ENCODE results near the gene ZMIZ2.

Gene ZMIZ2

DNA sequence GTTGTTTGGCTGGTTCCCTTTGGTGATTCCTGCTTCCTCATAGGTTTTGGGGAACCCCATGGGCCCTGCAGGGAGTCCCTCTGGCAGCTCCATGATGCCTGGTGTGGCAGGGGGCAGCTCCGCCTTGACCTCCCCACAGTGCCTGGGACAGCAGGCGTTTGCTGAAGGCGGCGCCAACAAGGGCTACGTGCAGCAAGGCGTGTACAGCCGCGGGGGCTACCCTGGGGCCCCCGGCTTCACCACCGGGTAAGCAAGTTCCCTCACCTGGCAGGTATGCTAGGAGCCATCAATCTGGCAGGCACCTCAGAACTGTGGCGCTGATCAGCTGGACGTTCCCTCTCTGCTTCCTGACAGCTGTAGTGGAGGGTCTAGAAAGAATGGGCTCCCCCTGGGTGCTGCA lies 8.3 kb downstream of the ZMIZ2 start:
- no peak for DNase-seq

DNA sequence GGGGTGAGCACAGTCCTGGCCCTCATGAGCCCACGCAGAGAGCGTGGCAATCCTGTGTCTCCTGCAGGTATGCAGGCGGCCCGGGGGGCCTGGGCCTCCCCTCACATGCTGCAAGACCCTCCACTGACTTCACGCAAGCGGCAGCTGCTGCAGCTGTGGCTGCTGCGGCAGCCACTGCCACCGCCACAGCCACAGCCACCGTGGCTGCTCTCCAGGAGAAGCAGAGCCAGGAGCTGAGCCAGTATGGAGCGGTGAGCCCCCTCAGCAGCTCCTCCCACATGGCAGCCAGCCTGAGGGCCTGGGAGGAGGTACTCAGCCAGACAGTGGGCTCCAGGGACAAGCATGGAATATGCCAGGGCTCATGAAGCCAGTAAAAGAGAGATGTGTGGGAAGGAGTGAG lies 8.7 kb downstream of the ZMIZ2 start:
- DNase-seq: no peak

DNA sequence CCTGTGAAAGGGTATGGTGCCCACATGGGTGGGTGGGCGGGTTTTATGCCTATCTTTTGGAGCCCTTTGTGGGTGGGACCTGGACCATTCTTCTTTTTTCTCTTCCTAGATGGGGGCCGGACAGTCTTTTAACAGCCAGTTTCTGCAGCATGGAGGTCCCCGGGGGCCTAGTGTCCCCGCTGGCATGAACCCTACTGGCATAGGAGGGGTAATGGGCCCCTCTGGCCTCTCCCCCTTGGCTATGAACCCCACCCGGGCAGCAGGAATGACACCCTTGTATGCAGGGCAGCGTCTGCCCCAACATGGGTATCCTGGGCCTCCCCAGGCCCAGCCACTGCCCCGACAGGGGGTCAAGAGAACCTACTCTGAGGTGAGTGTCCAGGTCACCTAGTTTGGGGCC lies 9.1 kb downstream of the ZMIZ2 start:
- no peak for DNase-seq

DNA sequence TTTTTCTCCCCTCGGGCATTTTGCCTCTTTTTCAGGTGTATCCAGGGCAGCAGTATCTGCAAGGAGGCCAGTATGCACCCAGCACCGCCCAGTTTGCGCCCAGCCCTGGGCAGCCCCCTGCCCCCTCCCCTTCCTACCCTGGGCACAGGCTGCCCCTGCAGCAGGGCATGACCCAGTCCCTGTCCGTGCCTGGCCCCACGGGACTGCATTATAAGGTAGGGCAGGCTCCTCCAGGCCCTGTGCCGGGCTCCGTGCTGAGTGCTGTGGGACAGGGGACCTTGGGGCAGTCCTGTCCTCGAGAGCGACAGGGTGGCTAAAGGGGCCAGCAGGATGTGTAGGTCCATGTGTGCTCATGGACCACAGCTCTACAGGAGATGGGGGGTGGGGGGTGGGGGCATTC lies 10.6 kb downstream of the ZMIZ2 start:
- no peak for DNase-seq

GRCh38 chr7:44760034-44760580 lies 11.5 kb downstream of the ZMIZ2 start:
- DNase-seq: no peak

GRCh38 chr7:44761207-44762161 lies 12.8 kb downstream of the ZMIZ2 start:
- DNase-seq: no peak

DNA sequence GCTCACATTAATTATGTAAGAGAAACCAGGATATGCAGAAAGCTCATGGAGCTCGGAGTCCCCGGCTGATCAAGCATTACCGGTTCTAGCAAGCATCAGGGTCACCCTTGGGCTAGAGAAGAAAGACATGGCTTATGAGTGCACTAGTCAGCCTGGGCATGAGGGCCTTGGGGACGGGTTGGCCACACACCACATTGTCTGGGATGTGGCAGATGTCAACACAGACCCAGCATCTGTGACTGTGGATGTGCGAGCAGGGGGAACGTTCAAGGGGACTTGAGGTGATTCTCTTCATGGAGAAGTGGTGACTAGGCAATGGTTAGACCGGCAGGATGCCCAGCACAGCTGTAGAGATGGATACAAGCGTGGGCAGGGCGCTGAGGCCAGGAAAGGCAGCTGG lies 13.7 kb downstream of the ZMIZ2 start:
- DNase-seq: no peak

- no peak for DNase-seq
Measured at GRCh38 chr7:44762726-44763522, 14.3 kb downstream of the ZMIZ2 start.

- no peak for DNase-seq
Measured at GRCh38 chr7:44764081-44764480, 15.4 kb downstream of the ZMIZ2 start.

DNA sequence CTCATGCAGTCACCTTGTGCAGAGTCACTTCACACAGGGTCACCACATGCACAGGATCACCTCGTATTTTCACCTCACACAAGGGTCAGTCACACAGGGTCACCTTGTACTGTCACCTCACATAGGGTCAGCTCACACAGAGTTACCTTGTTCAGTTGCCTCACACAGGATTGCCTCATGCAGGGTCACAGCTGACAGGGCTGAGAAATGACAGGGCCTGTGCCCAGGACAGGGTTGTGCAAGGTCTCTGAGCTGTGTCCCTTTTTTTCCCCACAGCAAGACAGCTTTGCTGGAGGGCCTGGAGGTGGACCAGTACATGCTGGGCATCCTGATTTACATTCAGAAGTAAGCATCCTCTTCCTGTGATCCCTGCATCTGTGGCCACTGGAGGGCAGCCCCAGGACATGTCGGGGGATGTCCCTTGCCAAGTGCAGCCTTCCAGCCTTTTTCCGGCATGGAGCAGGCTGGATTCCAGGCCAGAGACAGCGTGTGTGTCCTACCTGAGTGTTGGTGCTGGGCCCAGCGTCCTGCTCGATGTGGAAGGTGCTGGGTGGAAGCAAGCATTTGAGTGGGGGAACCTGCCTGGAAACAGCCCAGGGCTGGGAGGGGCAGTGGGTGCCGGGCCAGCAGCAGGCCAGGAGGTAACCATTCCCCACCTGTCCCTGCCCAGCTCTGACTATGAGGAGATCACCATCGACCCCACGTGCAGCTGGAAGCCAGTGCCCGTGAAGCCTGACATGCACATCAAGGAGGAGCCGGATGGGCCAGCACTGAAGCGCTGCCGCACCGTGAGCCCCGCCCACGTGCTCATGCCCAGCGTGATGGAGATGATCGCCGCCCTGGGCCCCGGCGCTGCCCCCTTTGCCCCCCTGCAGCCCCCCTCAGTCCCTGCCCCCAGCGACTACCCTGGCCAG lies 16.3 kb downstream of the ZMIZ2 start:
- no peak for DNase-seq

DNA sequence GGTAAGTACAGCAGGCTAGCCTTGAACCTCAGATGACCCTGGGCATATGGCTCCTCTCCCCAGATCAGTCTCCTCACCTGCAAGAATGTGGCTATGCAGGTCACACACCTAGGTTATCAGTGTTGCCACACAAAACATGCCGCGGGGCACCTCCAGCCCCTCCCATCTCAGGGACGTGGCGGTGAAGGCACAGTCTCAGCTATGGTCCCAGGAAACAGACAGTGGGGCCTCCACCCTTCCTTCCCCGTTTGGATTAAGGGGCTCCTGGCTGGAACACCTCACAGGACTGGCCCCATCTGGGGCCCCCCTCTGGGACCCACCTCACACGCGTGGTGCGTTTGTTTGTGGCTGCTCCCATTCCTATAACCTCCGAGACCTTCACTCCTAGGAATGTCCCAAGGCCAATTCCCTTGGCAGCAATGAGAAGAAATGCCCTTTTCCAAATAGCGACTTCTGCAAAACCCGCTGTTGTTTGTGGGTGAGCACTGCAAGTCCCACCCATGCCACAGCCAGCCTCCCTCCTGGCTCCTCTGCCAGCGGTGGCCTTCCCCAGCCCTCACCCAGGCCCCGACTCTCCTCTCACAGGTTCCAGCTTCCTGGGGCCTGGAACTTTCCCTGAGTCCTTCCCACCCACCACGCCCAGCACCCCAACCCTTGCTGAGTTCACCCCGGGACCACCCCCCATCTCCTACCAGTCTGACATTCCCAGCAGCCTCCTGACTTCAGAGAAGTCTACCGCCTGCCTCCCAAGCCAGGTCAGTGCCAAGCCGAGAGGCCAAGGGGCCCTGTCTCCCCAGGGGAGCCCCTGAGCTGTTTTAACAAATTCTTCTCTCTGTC lies 17.1 kb downstream of the ZMIZ2 start:
- DNase-seq: no peak

DNA sequence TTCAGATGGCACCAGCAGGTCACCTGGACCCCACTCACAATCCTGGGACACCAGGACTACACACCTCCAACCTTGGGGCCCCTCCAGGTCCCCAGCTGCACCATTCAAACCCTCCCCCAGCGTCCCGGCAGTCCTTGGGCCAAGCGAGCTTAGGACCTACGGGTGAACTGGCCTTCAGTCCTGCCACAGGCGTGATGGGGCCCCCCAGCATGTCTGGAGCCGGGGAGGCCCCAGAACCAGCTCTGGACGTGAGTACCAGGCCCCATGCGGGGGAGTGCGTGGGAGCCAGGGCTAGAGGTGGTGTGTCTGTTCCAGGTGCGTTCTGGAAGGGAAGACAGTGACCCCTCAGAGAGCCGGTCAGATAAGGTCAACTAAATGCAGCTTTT lies 17.8 kb downstream of the ZMIZ2 start:
- DNase-seq: no peak

GRCh38 chr7:44767134-44767911 lies 18.7 kb downstream of the ZMIZ2 start:
- DNase-seq: no peak

DNA sequence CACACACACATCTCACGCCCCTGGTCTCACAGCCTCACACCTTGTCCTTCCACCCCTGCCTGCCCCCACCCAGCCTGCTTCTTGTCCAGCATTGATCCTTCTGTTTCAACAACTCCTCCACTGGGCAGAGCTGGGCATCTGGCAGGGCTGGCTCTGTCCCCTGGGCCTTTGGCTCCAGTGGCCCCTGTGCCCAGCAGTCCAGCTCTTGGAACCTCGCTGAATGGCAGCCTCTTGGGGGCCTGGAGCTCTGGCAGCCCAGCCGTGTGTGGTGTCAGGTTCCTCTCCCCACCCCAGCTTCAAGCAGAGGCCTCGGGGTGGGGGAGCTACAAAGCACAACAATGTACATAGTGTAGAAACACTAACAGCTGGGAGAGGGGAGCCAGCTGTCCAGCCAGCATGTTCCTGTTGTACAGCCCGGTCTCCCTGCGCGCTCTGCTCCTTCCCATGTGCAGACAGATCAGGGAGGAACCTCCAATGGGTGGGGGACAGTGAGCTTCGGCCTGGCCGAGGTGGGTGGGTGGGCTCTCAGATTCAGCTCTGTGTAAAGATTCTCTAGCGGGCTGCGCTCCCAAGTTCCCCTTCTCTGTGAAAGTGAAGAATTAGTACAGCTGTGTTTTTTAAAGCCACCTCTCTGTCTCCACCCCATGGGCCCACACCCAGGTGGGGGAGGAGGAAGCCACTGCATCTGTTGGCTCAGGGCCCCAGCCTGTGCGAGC lies 19.4 kb downstream of the ZMIZ2 start:
- no peak for DNase-seq

GRCh38 chr7:44768628-44769371 lies 20.2 kb downstream of the ZMIZ2 start:
- no peak for DNase-seq

DNA sequence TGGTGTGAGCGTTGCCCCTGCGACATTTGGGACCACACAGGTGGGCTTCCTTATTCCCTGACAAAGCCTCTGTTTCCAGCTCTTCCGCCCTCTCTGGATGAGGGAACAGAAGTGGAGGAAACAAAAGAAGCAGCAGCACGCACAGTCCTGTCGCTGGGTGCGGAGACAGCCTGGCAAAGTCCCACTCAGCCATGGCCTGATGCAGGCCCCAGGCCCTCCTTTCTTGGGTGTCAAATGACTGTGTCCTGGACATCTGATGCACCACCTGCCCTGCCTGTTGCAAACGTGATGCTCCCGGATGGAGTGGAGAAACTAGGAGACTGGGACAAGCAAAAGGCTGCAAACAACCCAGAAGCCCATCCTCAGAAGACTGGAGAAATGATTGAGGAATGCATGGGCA lies 20.7 kb downstream of the ZMIZ2 start:
- no peak for DNase-seq

GRCh38 chr7:44769776-44770294 lies 21.2 kb downstream of the ZMIZ2 start:
- peak; percentile 66 for DNase-seq

DNA sequence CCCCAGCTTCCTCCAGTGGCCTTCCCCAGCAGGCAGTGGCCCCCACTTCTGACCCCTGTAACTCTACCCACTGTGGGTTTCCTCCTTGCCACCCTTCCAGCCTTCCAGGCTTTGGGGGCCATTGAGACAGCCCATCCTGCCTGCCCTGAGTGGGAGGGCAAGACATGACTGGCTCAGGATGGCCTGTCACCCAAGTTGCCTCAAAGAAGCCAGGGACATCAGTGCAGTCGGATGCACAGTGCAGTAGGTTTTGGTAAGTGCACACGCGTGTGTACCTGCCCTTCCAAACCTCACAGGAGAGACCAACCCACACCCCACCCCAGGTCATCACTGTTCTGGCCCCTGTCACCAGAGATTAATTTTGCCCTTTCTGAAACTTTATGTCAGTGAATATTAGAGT lies 22.7 kb downstream of the ZMIZ2 start:
- DNase-seq: no peak

DNA sequence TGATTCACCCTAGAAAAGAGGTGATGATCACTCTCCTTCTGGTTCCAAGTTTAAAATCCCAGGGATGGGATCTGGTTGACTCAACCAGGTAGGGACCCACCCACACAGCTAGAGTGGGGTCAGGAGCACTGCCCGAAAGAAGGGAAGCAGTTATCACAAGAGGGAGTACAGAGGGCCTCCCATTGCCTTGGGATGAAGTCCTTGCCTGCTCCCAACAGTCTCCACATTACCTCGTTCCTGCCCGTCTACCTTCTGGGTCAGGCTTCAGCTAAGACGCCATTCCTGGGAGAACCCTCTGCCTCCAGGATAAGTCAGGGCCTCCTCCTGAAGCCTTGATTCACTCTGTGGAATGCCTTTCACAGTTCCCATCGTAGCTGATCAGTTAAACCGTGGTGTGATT lies 23.8 kb downstream of the ZMIZ2 start:
- no peak for DNase-seq
